HepG2 (cell line): ENCODE data around the gene SEC14L5. TPM values are rescaled to one million over a fixed set of nuclear protein-coding genes. Genes with fewer than 3 reads are reported as not detected.

Experiments
- ATAC-seq: fragments of 200-7000 bp; cut with Tn5 transposase; 3 replicates; pipeline ENCODE4 v1.9.1; 2020; ENCODE audit warnings: mild to moderate bottlenecking, moderate library complexity
- BruUV-seq: library from RNA; stranded (reverse); fragments of 400-500 nt; replicated peaks from 2 replicates; lab custom pipeline; 2021; lab: Mats Ljungman, UMichigan
- CTCF ChIA-PET: fragments of 300-600 bp; formaldehyde crosslinking; extraction: SDS; loops from one replicate; lab custom pipeline; 2021; ENCODE audit warnings: low total read pairs, inconsistent platforms, low intra/inter-chr PET ratio; lab: Yijun Ruan, JAX
- POLR2A ChIA-PET: fragments of 350-600 bp; sonication (Branson Sonifier 250); formaldehyde crosslinking; loops from one replicate; lab custom pipeline; 2020; ENCODE audit warnings: antibody characterized with exemption, inconsistent platforms; lab: Yijun Ruan, JAX
- DNase-seq: peaks from one replicate; pipeline ENCODE4 v3.0.0-alpha.2; 2015; ENCODE audit warnings: low spot score
- FAIRE-seq: peaks from 3 replicates; lab custom pipeline; 2011; peaks lifted over from hg19 to GRCh38; lab: Jason Lieb, UNC
- H2AFZ ChIP-seq: one replicate; pipeline ENCODE4 v1.6.1; 2011; ENCODE audit warnings: low read length, inconsistent platforms
- H3K27ac ChIP-seq: fragments of 300-600 bp; 3 replicates; pipeline ENCODE4 v1.8.0; 2011; ENCODE audit warnings: mixed run types, mild to moderate bottlenecking, mixed read lengths, low read length, inconsistent platforms; ENCODE audit not compliant: insufficient read depth; ENCODE audit errors: extremely low read length
- H3K27me3 ChIP-seq, 2 experiments: fragments of 200-600 bp in 1 of 2; 2 replicates in 1 of 2; 3 replicates in 1 of 2; pipeline versions ENCODE4 v1.6.0 to v1.8.0; 2011; ENCODE audit warnings: low read length in 2 of 2, mild to moderate bottlenecking in 2 of 2, moderate library complexity in 2 of 2, inconsistent platforms in 1 of 2; ENCODE audit not compliant: insufficient read depth in 2 of 2, control insufficient read depth in 1 of 2
- H3K36me3 ChIP-seq, 2 experiments: fragments of 200-600 bp in 1 of 2; replicated peaks in 1 of 2; 2 replicates in 1 of 2; 3 replicates in 1 of 2; pipeline versions ENCODE4 v1.5.1 to v1.8.0; 2011; ENCODE audit warnings: low read length in 2 of 2, inconsistent platforms in 1 of 2; ENCODE audit not compliant: insufficient read depth in 2 of 2, control insufficient read depth in 1 of 2
- H3K4me1 ChIP-seq: 2 replicates; pipeline ENCODE4 v1.5.1; 2012; ENCODE audit warnings: low read length, inconsistent platforms; ENCODE audit not compliant: insufficient read depth
- H3K4me2 ChIP-seq: 2 replicates; pipeline ENCODE4 v1.6.0; 2011; ENCODE audit warnings: low read depth, low read length, inconsistent platforms
- H3K4me3 ChIP-seq, 3 experiments: fragments of 200-600 bp in 1 of 3; sonication (generic), shearing (Covaris generic) in 1 of 3; replicated peaks in 1 of 3; 2 replicates each; pipeline ENCODE4 v1.5.1; 2011 to 2016; ENCODE audit warnings: low read length in 3 of 3, inconsistent platforms in 2 of 3, low read depth in 2 of 3, mild to moderate bottlenecking in 2 of 3, control low read depth in 1 of 3, mixed read lengths in 1 of 3; ENCODE audit not compliant: insufficient read depth in 1 of 3
- H3K79me2 ChIP-seq: one replicate; pipeline ENCODE4 v1.6.1; 2011; ENCODE audit warnings: low read length, inconsistent platforms; ENCODE audit not compliant: insufficient read depth
- H3K9ac ChIP-seq: 2 replicates; pipeline ENCODE4 v1.6.0; 2011; ENCODE audit warnings: mild to moderate bottlenecking, low read depth, low read length, inconsistent platforms; ENCODE audit not compliant: insufficient read depth
- H3K9me3 ChIP-seq: 2 replicates; pipeline ENCODE4 v1.5.1; 2012; ENCODE audit warnings: mild to moderate bottlenecking, low read length
- H4K20me1 ChIP-seq: 2 replicates; pipeline ENCODE4 v1.6.0; 2011; ENCODE audit warnings: inconsistent platforms, mild to moderate bottlenecking, low read length, moderate library complexity; ENCODE audit not compliant: insufficient read depth
- DPF2 ChIP-seq: sonication (generic); formaldehyde crosslinking; IDR thresholded peaks from 2 replicates; pipeline ENCODE4 v1.4.0; 2020; ENCODE audit warnings: mild to moderate bottlenecking, low read depth, missing genetic modification reagents, borderline replicate concordance
- ELF4 ChIP-seq: sonication (generic); formaldehyde crosslinking; IDR thresholded peaks from 2 replicates; pipeline ENCODE4 v1.5.0; 2020; ENCODE audit warnings: missing genetic modification reagents, mild to moderate bottlenecking, moderate library complexity, borderline replicate concordance
- NFYB ChIP-seq: sonication (generic); formaldehyde crosslinking; IDR thresholded peaks from 2 replicates; pipeline ENCODE4 v1.4.0; 2020; ENCODE audit warnings: missing genetic modification reagents
- NONO ChIP-seq, 2 experiments: fragments of 450-650 bp in 1 of 2; sonication (generic) in 1 of 2; formaldehyde crosslinking in 1 of 2; IDR thresholded peaks in 1 of 2; conservative IDR thresholded peaks in 1 of 2; 2 replicates each; pipeline versions ENCODE4 v1.6.1 to v1.8.0; 2017 to 2022; ENCODE audit warnings: mild to moderate bottlenecking in 1 of 2, missing genetic modification reagents in 1 of 2, moderate library complexity in 1 of 2
- NRL ChIP-seq: sonication (generic); formaldehyde crosslinking; IDR thresholded peaks from 2 replicates; pipeline ENCODE4 v1.5.0; 2020; ENCODE audit warnings: missing genetic modification reagents, mild to moderate bottlenecking, moderate library complexity, borderline replicate concordance
- SP1 ChIP-seq, 2 experiments: fragments of 450-650 bp in 1 of 2; sonication (generic) in 1 of 2; formaldehyde crosslinking in 1 of 2; IDR thresholded peaks; 2 replicates each; pipeline versions ENCODE4 v1.4.0 to v1.6.1; 2016 to 2020; ENCODE audit warnings: missing genetic modification reagents in 1 of 2
- ZNF7 ChIP-seq: IDR thresholded peaks from 2 replicates; pipeline ENCODE4 v1.6.1; 2016; ENCODE audit warnings: missing biosample characterization, missing genetic modification reagents
- ZNF713 ChIP-seq: sonication (generic); formaldehyde crosslinking; IDR thresholded peaks from 2 replicates; pipeline ENCODE4 v1.4.0; 2020; ENCODE audit warnings: mild to moderate bottlenecking, missing genetic modification reagents
- WGBS: methylation state at CpG from one replicate; pipeline ENCODE4 v1.1.6; 2017; ENCODE audit warnings: low lambda C conversion rate; 5-methylcytosine and 5-hydroxymethylcytosine counted together
- in situ Hi-C: cut with HindIII; loops from 2 replicates; pipeline ENCODE4 v1.10.0; 2017; ENCODE audit warnings: low pct_unique_long_range_greater_than_20kb; ENCODE audit not compliant: extremely low pct_ligation_motif_present
- intact Hi-C: fragments of 100-400 bp; cut with micrococcal nuclease; formaldehyde crosslinking; loops from one replicate; pipeline ENCODE4 v1.10.0; 2022; ENCODE audit not compliant: unreplicated experiment
- polyA plus RNA-seq, 8 experiments: library from polyadenylated mRNA; depleted of rRNA in 3 of 8; stranded (reverse) in 7 of 8; unstranded in 1 of 8; fragments of >200 nt; fragmentation: Illumina TruSeq in 4 of 8; extraction: Trizol in 4 of 8; gene quantifications; 2 replicates each; pipeline versions ENCODE4 v1.2.1 to v1.2.3, GENCODE V29; 2011 to 2016; ENCODE audit warnings: low read depth in 4 of 8, missing spikeins in 1 of 8, mixed read lengths in 1 of 8; ENCODE audit not compliant: insufficient read depth in 1 of 8
- total RNA-seq, 5 experiments: library from RNA; depleted of rRNA; stranded (reverse); fragments of >200 nt; fragmentation: Illumina TruSeq; extraction: Trizol; gene quantifications; 2 replicates each; pipeline ENCODE4 v1.2.3, GENCODE V29; 2016; ENCODE audit warnings: low read depth in 1 of 5
- TF ChIP-seq, protein P1 (sequence below): sonication (generic); formaldehyde crosslinking; IDR thresholded peaks from 2 replicates; pipeline ENCODE4 v1.5.0; 2020; ENCODE audit warnings: mild to moderate bottlenecking, missing genetic modification reagents
- TF ChIP-seq, protein P2 (sequence below): sonication (generic); formaldehyde crosslinking; IDR thresholded peaks from 2 replicates; pipeline ENCODE4 v1.4.0; 2020; ENCODE audit warnings: mild to moderate bottlenecking, missing genetic modification reagents
- TF ChIP-seq, protein P3 (sequence below): sonication (generic); formaldehyde crosslinking; IDR thresholded peaks from 2 replicates; pipeline ENCODE4 v1.4.0; 2020; ENCODE audit warnings: missing genetic modification reagents

Gene SEC14L5
- total and polyA plus RNA-seq, 2 of the 13 experiments (the other 11 are each of a cell fraction or from before 2014, with no cell fraction given): 0.40 to 0.42 TPM

DNA sequence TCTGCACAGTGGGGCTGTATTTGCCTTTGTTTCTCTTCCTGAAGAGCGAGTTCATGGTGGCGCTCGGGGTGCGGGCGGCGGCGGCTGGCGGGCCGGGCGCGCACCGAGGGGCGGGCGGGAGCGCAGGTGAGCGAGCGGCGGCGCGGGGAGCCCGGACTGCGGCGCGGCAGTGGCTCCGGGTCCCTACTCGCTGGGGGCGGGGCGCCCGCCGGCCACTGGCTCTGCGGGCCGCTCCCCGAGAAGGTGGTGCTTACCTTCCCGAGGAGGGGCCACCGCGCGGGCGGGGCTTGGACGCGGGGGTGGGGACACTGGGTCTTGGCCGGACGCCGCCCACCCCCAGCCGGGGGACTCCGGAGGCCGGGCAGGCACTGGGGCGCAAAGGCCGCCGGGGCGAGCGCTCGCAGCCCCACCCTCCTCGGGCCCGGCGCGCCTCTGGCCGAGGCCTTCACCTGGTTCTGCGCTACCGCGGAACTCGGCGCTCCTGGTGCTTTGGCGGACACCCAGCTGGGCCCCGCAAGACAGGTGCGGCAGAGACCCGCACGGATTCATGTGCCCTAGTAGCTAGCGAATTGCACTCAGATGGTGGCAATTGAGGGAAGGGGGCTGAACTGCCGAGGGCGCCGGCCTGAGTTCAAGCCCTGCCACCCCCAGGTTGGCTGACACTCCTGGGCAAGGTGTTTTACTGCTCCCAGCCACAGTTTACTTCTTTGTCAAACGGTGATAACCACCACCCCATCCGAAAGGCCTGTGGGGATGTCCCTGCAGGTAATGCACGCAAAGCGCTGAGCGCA lies 20.9 kb upstream of the SEC14L5 start, which contains the start of gene PPL:
TSS of gene PPL (minus strand) at position 158 of the 791 bp plus-strand sequence. CDS start at position 55, 103 bp downstream.
- ATAC-seq (peak; percentile 91), FAIRE-seq (peak; percentile 71), DNase-seq (peak; percentile 93)
- Histone ChIP-seq H3K27ac (peak within 1 kb of the TSS; percentile 43), H3K4me2 (peak within 1 kb of the TSS; percentile 95), H2AFZ (no peak within 1 kb of the TSS), H3K9ac (peak within 1 kb of the TSS; percentile 76), H3K4me3 (peak within 1 kb of the TSS; percentile 76 to 91 (median 89)), H3K4me1 (peaks cover 42% of the 10 kb centered on the region), H4K20me1 (no peaks in the 10 kb centered on the region), H3K27me3 (no peaks in the 10 kb centered on the region; a peak in 1 of 5 replicates), H3K36me3 (no peaks in the 10 kb centered on the region), H3K9me3 (no peaks in the 10 kb centered on the region), H3K79me2 (peaks cover 2% of the 10 kb centered on the region)
- BruUV-seq: no TSS peak
- ChIA-PET POLR2A (interaction anchor here (1.0 to 4.0 kb wide), 7 partner anchors 8 to 169 kb away, joined by 3 to 25 read pairs (median 11); partner anchors contain the start of gene SEC14L5), CTCF (interaction anchor here (0.8 kb wide), 1 partner anchor 19 kb away, joined by 3 read pairs; no protein-coding TSS in a partner anchor)
- intact Hi-C loops: no loop called here
- 10% methylated on average over 19 of the region's 76 CpGs for WGBS
- in situ Hi-C loops: no loop called here
- TF ChIP-seq ZNF7 (CRISPR knock-in tag): no peak
- TF ChIP-seq NFYB (CRISPR knock-in tag): no peak
- TF ChIP-seq, protein P1, sequence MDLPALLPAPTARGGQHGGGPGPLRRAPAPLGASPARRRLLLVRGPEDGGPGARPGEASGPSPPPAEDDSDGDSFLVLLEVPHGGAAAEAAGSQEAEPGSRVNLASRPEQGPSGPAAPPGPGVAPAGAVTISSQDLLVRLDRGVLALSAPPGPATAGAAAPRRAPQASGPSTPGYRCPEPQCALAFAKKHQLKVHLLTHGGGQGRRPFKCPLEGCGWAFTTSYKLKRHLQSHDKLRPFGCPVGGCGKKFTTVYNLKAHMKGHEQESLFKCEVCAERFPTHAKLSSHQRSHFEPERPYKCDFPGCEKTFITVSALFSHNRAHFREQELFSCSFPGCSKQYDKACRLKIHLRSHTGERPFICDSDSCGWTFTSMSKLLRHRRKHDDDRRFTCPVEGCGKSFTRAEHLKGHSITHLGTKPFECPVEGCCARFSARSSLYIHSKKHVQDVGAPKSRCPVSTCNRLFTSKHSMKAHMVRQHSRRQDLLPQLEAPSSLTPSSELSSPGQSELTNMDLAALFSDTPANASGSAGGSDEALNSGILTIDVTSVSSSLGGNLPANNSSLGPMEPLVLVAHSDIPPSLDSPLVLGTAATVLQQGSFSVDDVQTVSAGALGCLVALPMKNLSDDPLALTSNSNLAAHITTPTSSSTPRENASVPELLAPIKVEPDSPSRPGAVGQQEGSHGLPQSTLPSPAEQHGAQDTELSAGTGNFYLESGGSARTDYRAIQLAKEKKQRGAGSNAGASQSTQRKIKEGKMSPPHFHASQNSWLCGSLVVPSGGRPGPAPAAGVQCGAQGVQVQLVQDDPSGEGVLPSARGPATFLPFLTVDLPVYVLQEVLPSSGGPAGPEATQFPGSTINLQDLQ (CRISPR knock-in tag): no peak
- TF ChIP-seq ELF4 (CRISPR knock-in tag): no peak
- TF ChIP-seq NRL: 0 out of 2 replicates have a peak, but pooled peaks have one; percentile 48
- TF ChIP-seq DPF2 (CRISPR knock-in tag): 0 out of 2 replicates have a peak, but pooled peaks have one; percentile 23
- no peak for TF ChIP-seq NONO (IDR thresholded peaks at IDR 0.05)
- TF ChIP-seq NONO (CRISPR knock-in tag; conservative IDR thresholded peaks at IDR 0.05): no peak; the same call in 1 of the 2 replicates
- TF ChIP-seq, protein P2, sequence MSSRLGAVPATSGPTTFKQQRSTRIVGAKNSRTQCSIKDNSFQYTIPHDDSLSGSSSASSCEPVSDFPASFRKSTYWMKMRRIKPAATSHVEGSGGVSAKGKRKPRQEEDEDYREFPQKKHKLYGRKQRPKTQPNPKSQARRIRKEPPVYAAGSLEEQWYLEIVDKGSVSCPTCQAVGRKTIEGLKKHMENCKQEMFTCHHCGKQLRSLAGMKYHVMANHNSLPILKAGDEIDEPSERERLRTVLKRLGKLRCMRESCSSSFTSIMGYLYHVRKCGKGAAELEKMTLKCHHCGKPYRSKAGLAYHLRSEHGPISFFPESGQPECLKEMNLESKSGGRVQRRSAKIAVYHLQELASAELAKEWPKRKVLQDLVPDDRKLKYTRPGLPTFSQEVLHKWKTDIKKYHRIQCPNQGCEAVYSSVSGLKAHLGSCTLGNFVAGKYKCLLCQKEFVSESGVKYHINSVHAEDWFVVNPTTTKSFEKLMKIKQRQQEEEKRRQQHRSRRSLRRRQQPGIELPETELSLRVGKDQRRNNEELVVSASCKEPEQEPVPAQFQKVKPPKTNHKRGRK: no peak
- TF ChIP-seq SP1 (IDR thresholded peaks at IDR 0.05): no peak
- TF ChIP-seq SP1 (CRISPR knock-in tag; IDR thresholded peaks at IDR 0.05): no peak; the same call in 1 of the 2 replicates
- TF ChIP-seq, protein P3, sequence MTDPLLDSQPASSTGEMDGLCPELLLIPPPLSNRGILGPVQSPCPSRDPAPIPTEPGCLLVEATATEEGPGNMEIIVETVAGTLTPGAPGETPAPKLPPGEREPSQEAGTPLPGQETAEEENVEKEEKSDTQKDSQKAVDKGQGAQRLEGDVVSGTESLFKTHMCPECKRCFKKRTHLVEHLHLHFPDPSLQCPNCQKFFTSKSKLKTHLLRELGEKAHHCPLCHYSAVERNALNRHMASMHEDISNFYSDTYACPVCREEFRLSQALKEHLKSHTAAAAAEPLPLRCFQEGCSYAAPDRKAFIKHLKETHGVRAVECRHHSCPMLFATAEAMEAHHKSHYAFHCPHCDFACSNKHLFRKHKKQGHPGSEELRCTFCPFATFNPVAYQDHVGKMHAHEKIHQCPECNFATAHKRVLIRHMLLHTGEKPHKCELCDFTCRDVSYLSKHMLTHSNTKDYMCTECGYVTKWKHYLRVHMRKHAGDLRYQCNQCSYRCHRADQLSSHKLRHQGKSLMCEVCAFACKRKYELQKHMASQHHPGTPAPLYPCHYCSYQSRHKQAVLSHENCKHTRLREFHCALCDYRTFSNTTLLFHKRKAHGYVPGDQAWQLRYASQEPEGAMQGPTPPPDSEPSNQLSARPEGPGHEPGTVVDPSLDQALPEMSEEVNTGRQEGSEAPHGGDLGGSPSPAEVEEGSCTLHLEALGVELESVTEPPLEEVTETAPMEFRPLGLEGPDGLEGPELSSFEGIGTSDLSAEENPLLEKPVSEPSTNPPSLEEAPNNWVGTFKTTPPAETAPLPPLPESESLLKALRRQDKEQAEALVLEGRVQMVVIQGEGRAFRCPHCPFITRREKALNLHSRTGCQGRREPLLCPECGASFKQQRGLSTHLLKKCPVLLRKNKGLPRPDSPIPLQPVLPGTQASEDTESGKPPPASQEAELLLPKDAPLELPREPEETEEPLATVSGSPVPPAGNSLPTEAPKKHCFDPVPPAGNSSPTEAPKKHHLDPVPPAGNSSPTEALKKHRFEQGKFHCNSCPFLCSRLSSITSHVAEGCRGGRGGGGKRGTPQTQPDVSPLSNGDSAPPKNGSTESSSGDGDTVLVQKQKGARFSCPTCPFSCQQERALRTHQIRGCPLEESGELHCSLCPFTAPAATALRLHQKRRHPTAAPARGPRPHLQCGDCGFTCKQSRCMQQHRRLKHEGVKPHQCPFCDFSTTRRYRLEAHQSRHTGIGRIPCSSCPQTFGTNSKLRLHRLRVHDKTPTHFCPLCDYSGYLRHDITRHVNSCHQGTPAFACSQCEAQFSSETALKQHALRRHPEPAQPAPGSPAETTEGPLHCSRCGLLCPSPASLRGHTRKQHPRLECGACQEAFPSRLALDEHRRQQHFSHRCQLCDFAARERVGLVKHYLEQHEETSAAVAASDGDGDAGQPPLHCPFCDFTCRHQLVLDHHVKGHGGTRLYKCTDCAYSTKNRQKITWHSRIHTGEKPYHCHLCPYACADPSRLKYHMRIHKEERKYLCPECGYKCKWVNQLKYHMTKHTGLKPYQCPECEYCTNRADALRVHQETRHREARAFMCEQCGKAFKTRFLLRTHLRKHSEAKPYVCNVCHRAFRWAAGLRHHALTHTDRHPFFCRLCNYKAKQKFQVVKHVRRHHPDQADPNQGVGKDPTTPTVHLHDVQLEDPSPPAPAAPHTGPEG (CRISPR knock-in tag): no peak
- peak; percentile 88; the same call in 1 of the 2 replicates for TF ChIP-seq ZNF713 (CRISPR knock-in tag)
